H9 (cell line): Measurements from ENCODE around the gene HOXD10. TPM values are rescaled to one million over a fixed set of nuclear protein-coding genes. Genes with fewer than 3 reads are reported as not detected.

ENCODE experiments used
- DNase-seq: peaks from one replicate; pipeline ENCODE4 v3.0.0-alpha.2; 2017
- H2AFZ ChIP-seq: one replicate; pipeline ENCODE4 v1.6.1; 2013; ENCODE audit warnings: mild to moderate bottlenecking, low read length, control low read depth, moderate library complexity
- H2AK5ac ChIP-seq: 2 replicates; pipeline ENCODE4 v1.6.1; 2013; ENCODE audit warnings: low read length, control low read depth, mixed read lengths; ENCODE audit not compliant: insufficient read length
- H2BK120ac ChIP-seq: one replicate; pipeline ENCODE4 v1.6.1; 2013; ENCODE audit warnings: low read depth, mild to moderate bottlenecking, low read length, control low read depth, inconsistent platforms; ENCODE audit not compliant: poor library complexity, severe bottlenecking
- H2BK12ac ChIP-seq: 2 replicates; pipeline ENCODE4 v1.6.1; 2013; ENCODE audit warnings: low read length, control low read depth, mixed read lengths, low read depth; ENCODE audit not compliant: insufficient read length
- H2BK15ac ChIP-seq: 2 replicates; pipeline ENCODE4 v1.6.1; 2013; ENCODE audit warnings: low read depth, low read length, control low read depth
- H2BK20ac ChIP-seq: one replicate; pipeline ENCODE4 v1.6.1; 2013; ENCODE audit warnings: low read depth, mild to moderate bottlenecking, low read length, control low read depth, inconsistent platforms; ENCODE audit not compliant: poor library complexity, severe bottlenecking
- H2BK5ac ChIP-seq: 2 replicates; pipeline ENCODE4 v1.6.1; 2013; ENCODE audit warnings: low read length, control low read depth, mixed read lengths; ENCODE audit not compliant: insufficient read length
- H3K14ac ChIP-seq: 2 replicates; pipeline ENCODE4 v1.6.1; 2013; ENCODE audit warnings: low read length, control low read depth; ENCODE audit not compliant: insufficient read depth
- H3K18ac ChIP-seq: 2 replicates; pipeline ENCODE4 v1.6.1; 2013; ENCODE audit warnings: low read depth, mild to moderate bottlenecking, mixed read lengths, low read length, control low read depth; ENCODE audit not compliant: insufficient read length
- H3K23ac ChIP-seq: 2 replicates; pipeline ENCODE4 v1.6.1; 2013; ENCODE audit warnings: low read length, control low read depth, mixed read lengths, low read depth; ENCODE audit not compliant: insufficient read length
- H3K23me2 ChIP-seq: 2 replicates; pipeline ENCODE4 v1.6.1; 2013; ENCODE audit warnings: low read depth, mild to moderate bottlenecking, mixed read lengths, low read length, control low read depth; ENCODE audit not compliant: insufficient read length, poor library complexity, severe bottlenecking
- H3K27ac ChIP-seq: 2 replicates; pipeline ENCODE4 v1.5.1; 2013; ENCODE audit warnings: low read length, control low read depth, mixed read lengths, low read depth; ENCODE audit not compliant: insufficient read length
- H3K27me3 ChIP-seq: 2 replicates; pipeline ENCODE4 v1.6.1; 2013; ENCODE audit warnings: low read length, control low read depth, inconsistent platforms; ENCODE audit not compliant: insufficient read depth
- H3K4ac ChIP-seq: 2 replicates; pipeline ENCODE4 v1.6.1; 2013; ENCODE audit warnings: low read depth, mild to moderate bottlenecking, control low read depth, inconsistent platforms, low read length, moderate library complexity
- H3K4me1 ChIP-seq: 2 replicates; pipeline ENCODE4 v1.6.1; 2013; ENCODE audit warnings: low read length, control low read depth, inconsistent platforms; ENCODE audit not compliant: insufficient read depth
- H3K4me2 ChIP-seq: 2 replicates; pipeline ENCODE4 v1.6.1; 2013; ENCODE audit warnings: low read length, control low read depth, mixed read lengths; ENCODE audit not compliant: insufficient read length, insufficient read depth
- H3K56ac ChIP-seq: 2 replicates; pipeline ENCODE4 v1.6.1; 2013; ENCODE audit warnings: low read depth, mild to moderate bottlenecking, mixed read lengths, low read length, control low read depth; ENCODE audit not compliant: insufficient read length
- H3K79me1 ChIP-seq: 2 replicates; pipeline ENCODE4 v1.6.1; 2013; ENCODE audit warnings: low read depth, mild to moderate bottlenecking, moderate library complexity, low read length, control low read depth, inconsistent platforms; ENCODE audit not compliant: insufficient read depth, poor library complexity, severe bottlenecking
- H3K79me2 ChIP-seq: 2 replicates; pipeline ENCODE4 v1.6.1; 2013; ENCODE audit warnings: low read length, control low read depth, inconsistent platforms; ENCODE audit not compliant: insufficient read depth
- H3K9ac ChIP-seq: 2 replicates; pipeline ENCODE4 v1.6.1; 2013; ENCODE audit warnings: low read length, control low read depth, mixed read lengths; ENCODE audit not compliant: insufficient read length; ENCODE audit errors: extremely low read depth
- H3K9me3 ChIP-seq: one replicate; pipeline ENCODE4 v1.6.1; 2013; ENCODE audit warnings: low read depth, low read length, inconsistent platforms; ENCODE audit not compliant: control insufficient read depth
- H3T11ph ChIP-seq: one replicate; pipeline ENCODE4 v1.6.1; 2013; ENCODE audit warnings: mild to moderate bottlenecking, low read length, control low read depth, inconsistent platforms
- H4K20me1 ChIP-seq: one replicate; pipeline ENCODE4 v1.6.1; 2013; ENCODE audit not compliant: control insufficient read depth, insufficient read length, insufficient read depth
- H4K5ac ChIP-seq: 2 replicates; pipeline ENCODE4 v1.6.1; 2013; ENCODE audit warnings: low read depth, mild to moderate bottlenecking, mixed read lengths, low read length, control low read depth; ENCODE audit not compliant: insufficient read length
- H4K8ac ChIP-seq: replicated peaks from 2 replicates; pipeline ENCODE4 v1.6.1; 2013; ENCODE audit warnings: low read length, control low read depth, mixed read lengths, low read depth; ENCODE audit not compliant: insufficient read length
- H4K91ac ChIP-seq: 2 replicates; pipeline ENCODE4 v1.6.1; 2013; ENCODE audit warnings: low read depth, mild to moderate bottlenecking, moderate library complexity, mixed read lengths, low read length, control low read depth; ENCODE audit not compliant: insufficient read length
- H3K27ac Mint-ChIP-seq, 3 experiments: 2 replicates in 2 of 3; 3 replicates in 1 of 3; pipeline ENCODE4 v1.8.0; 2020 to 2021; ENCODE audit warnings: mixed read lengths in 3 of 3, mild to moderate bottlenecking in 1 of 3, moderate library complexity in 1 of 3
- H3K27me3 Mint-ChIP-seq: 2 replicates; pipeline ENCODE4 v1.8.0; 2021; ENCODE audit warnings: low read depth, mild to moderate bottlenecking, moderate library complexity, mixed read lengths
- H3K36me3 Mint-ChIP-seq, 3 experiments: 2 replicates in 2 of 3; 3 replicates in 1 of 3; pipeline ENCODE4 v1.8.0; 2020 to 2021; ENCODE audit warnings: low read depth in 3 of 3, mixed read lengths in 3 of 3; ENCODE audit not compliant: insufficient read depth in 1 of 3
- H3K4me1 Mint-ChIP-seq, 2 experiments: 2 replicates each; pipeline ENCODE4 v1.8.0; 2020; ENCODE audit warnings: mixed read lengths in 2 of 2
- H3K4me3 Mint-ChIP-seq, 2 experiments: 2 replicates in 1 of 2; 3 replicates in 1 of 2; pipeline ENCODE4 v1.8.0; 2020 to 2021; ENCODE audit warnings: mild to moderate bottlenecking in 2 of 2, mixed read lengths in 2 of 2, moderate library complexity in 1 of 2
- H3K9me3 Mint-ChIP-seq, 2 experiments: 2 replicates in 1 of 2; 3 replicates in 1 of 2; pipeline ENCODE4 v1.8.0; 2020; ENCODE audit warnings: mild to moderate bottlenecking in 2 of 2, mixed read lengths in 2 of 2, moderate library complexity in 1 of 2
- WGBS: extraction: QIAGEN DNeasy Blood & Tissue Kit; methylation state at CpG from one replicate; pipeline ENCODE4 v1.1.7; 2013; ENCODE audit warnings: missing lambda C conversion rate, low lambda C conversion rate, mixed read lengths; ENCODE audit not compliant: insufficient read length; ENCODE audit errors: extremely low coverage; 5-methylcytosine and 5-hydroxymethylcytosine counted together
- total RNA-seq: library from RNA; stranded (reverse); gene quantifications from 2 replicates; pipeline ENCODE4 v1.2.1, GENCODE V29; 2021
- TF ChIP-seq, protein P1 (sequence below): fragments of 200-600 bp; sonication (generic); conservative IDR thresholded peaks from 3 replicates; pipeline ENCODE4 v1.8.0; 2021; ENCODE audit warnings: antibody characterized with exemption, mild to moderate bottlenecking

HOXD10 gene
- total RNA-seq, 1 experiment from 2014 or later, result not detected

- Histone ChIP-seq H4K20me1 (peaks cover 4% of the 10 kb centered on the region), H3K27ac (no peak overlapping the region), H2AFZ (no peak overlapping the region), H4K5ac (no peak overlapping the region), H3K56ac (no peak overlapping the region), H3K4me2 (no peak overlapping the region), H3K79me1 (no peaks in the 10 kb centered on the region), H2BK20ac (no peak overlapping the region), H4K8ac (no peak overlapping the region), H3T11ph (no peak overlapping the region), H4K91ac (no peak overlapping the region), H3K4me1 (no peaks in the 10 kb centered on the region), H3K9ac (no peak overlapping the region), H3K4ac (no peak overlapping the region), H2AK5ac (no peak overlapping the region), H3K27me3 (peaks cover 99% of the 10 kb centered on the region), H3K23me2 (peaks cover 2% of the 10 kb centered on the region), H3K79me2 (no peaks in the 10 kb centered on the region), H3K9me3 (no peaks in the 10 kb centered on the region), H2BK120ac (no peak overlapping the region), H2BK15ac (no peak overlapping the region), H2BK5ac (no peak overlapping the region), H3K23ac (no peak overlapping the region), H2BK12ac (no peak overlapping the region), H3K18ac (no peak overlapping the region), H3K14ac (no peak overlapping the region)
- no peak overlapping the region for H3K4me3 Mint-ChIP-seq
- H3K9me3 Mint-ChIP-seq, result peaks cover 10 to 24% of the 10 kb centered on the region in 2 experiments
- peaks cover 0 to 3% (median 0%) of the 10 kb centered on the region in 3 experiments; a peak in 3 of 7 replicates for H3K36me3 Mint-ChIP-seq
- TF ChIP-seq, protein P1, sequence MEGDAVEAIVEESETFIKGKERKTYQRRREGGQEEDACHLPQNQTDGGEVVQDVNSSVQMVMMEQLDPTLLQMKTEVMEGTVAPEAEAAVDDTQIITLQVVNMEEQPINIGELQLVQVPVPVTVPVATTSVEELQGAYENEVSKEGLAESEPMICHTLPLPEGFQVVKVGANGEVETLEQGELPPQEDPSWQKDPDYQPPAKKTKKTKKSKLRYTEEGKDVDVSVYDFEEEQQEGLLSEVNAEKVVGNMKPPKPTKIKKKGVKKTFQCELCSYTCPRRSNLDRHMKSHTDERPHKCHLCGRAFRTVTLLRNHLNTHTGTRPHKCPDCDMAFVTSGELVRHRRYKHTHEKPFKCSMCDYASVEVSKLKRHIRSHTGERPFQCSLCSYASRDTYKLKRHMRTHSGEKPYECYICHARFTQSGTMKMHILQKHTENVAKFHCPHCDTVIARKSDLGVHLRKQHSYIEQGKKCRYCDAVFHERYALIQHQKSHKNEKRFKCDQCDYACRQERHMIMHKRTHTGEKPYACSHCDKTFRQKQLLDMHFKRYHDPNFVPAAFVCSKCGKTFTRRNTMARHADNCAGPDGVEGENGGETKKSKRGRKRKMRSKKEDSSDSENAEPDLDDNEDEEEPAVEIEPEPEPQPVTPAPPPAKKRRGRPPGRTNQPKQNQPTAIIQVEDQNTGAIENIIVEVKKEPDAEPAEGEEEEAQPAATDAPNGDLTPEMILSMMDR, result no peak
- WGBS, result no CpG with 5 or more reads among the region's 13 CpGs
- H3K27ac Mint-ChIP-seq, result no peak overlapping the region
- peaks cover 99% of the 10 kb centered on the region for H3K27me3 Mint-ChIP-seq
- peaks cover 0 to 12% of the 10 kb centered on the region in 2 experiments; a peak in 2 of 4 replicates for H3K4me1 Mint-ChIP-seq
- peak; percentile 22 for DNase-seq
Measured at GRCh38 chr2:176120364-176121189, 4.0 kb downstream of the HOXD10 start.
